Neural progenitor cell (in vitro differentiated cells): ENCODE data around the gene SLCO4A1. TPM values are rescaled to one million over a fixed set of nuclear protein-coding genes. Genes with fewer than 3 reads are reported as not detected.
A peak's percentile ranks its signal among the peaks of the same experiment; 100 is the strongest.

Experiments used
- DNase-seq: peaks from one replicate; pipeline ENCODE4 v3.0.0-alpha.2; 2016; ENCODE audit warnings: low spot score
- H2AFZ ChIP-seq: fragments of 200-600 bp; sonication (generic); replicated peaks from 2 replicates; pipeline ENCODE4 v1.6.1; 2016; ENCODE audit warnings: antibody characterized with exemption
- H3F3A ChIP-seq: fragments of 200-600 bp; sonication (generic); 2 replicates; pipeline ENCODE4 v1.6.1; 2016; ENCODE audit warnings: antibody characterized with exemption, low read depth
- H3K27ac ChIP-seq: fragments of 200-600 bp; sonication (generic); 2 replicates; pipeline ENCODE4 v1.5.1; 2016; ENCODE audit warnings: mild to moderate bottlenecking
- H3K27me3 ChIP-seq: fragments of 200-600 bp; sonication (generic); 2 replicates; pipeline ENCODE4 v1.6.1; 2016; ENCODE audit warnings: mild to moderate bottlenecking, moderate library complexity
- H3K36me3 ChIP-seq: fragments of 200-600 bp; sonication (generic); 2 replicates; pipeline ENCODE4 v1.5.1; 2016
- H3K4me1 ChIP-seq: fragments of 200-600 bp; sonication (generic); 2 replicates; pipeline ENCODE4 v1.6.1; 2016; ENCODE audit warnings: mixed run types
- H3K4me2 ChIP-seq: fragments of 200-600 bp; sonication (generic); 2 replicates; pipeline ENCODE4 v1.6.1; 2016
- H3K4me3 ChIP-seq: fragments of 200-600 bp; sonication (generic); 2 replicates; pipeline ENCODE4 v1.5.1; 2016
- H3K79me2 ChIP-seq: fragments of 200-600 bp; sonication (generic); 2 replicates; pipeline ENCODE4 v1.6.1; 2016; ENCODE audit warnings: low read depth
- H3K9ac ChIP-seq: fragments of 200-600 bp; sonication (generic); 2 replicates; pipeline ENCODE4 v1.6.1; 2016
- H3K9me3 ChIP-seq: fragments of 200-600 bp; sonication (generic); 2 replicates; pipeline ENCODE4 v1.5.1; 2016; ENCODE audit warnings: low read depth
- H4K20me1 ChIP-seq: fragments of 200-600 bp; sonication (generic); 2 replicates; pipeline ENCODE4 v1.6.1; 2016; ENCODE audit warnings: low read depth
- H3K27ac Mint-ChIP-seq: 3 replicates; pipeline ENCODE4 v1.8.0; 2021; ENCODE audit warnings: mixed read lengths
- H3K27me3 Mint-ChIP-seq: 2 replicates; pipeline ENCODE4 v1.8.0; 2022; ENCODE audit warnings: low read depth, mild to moderate bottlenecking, inconsistent platforms, moderate library complexity, mixed read lengths; ENCODE audit not compliant: insufficient read depth
- H3K36me3 Mint-ChIP-seq: 3 replicates; pipeline ENCODE4 v1.8.0; 2021; ENCODE audit warnings: mixed read lengths
- H3K4me1 Mint-ChIP-seq: 3 replicates; pipeline ENCODE4 v1.8.0; 2021; ENCODE audit warnings: mixed read lengths
- H3K4me3 Mint-ChIP-seq: 3 replicates; pipeline ENCODE4 v1.8.0; 2021; ENCODE audit warnings: mild to moderate bottlenecking, moderate library complexity, mixed read lengths
- H3K9me3 Mint-ChIP-seq: 3 replicates; pipeline ENCODE4 v1.8.0; 2020; ENCODE audit warnings: mixed read lengths
- EZH2 ChIP-seq: fragments of 200-600 bp; sonication (generic); IDR thresholded peaks from 2 replicates; pipeline ENCODE4 v1.6.1; 2017; ENCODE audit warnings: antibody characterized with exemption, mild to moderate bottlenecking, moderate library complexity
- EZH2phosphoT487 ChIP-seq: fragments of 200-600 bp; sonication (generic); IDR thresholded peaks from 2 replicates; pipeline ENCODE4 v1.6.1; 2017; ENCODE audit warnings: antibody characterized with exemption
- total RNA-seq: library from RNA; depleted of rRNA; stranded (reverse); fragments of >200 nt; gene quantifications from 2 replicates; pipeline ENCODE4 v1.2.3, GENCODE V29; 2015; ENCODE audit warnings: low replicate concordance
- TF ChIP-seq, protein P1 (sequence below): fragments of 200-600 bp; sonication (generic); IDR thresholded peaks from 2 replicates; pipeline ENCODE4 v1.5.1; 2017; ENCODE audit warnings: antibody characterized with exemption, mild to moderate bottlenecking

Gene SLCO4A1
- total RNA-seq, 1 donor from 2014 or later: 0.88 TPM

GRCh38 chr20:62716198-62716940 is 74.1 kb downstream of the SLCO4A1 start:
- no peaks in the 10 kb centered on the region for H3F3A ChIP-seq
- H3K4me1 Mint-ChIP-seq: peaks cover 16% of the 10 kb centered on the region
- H3K27me3 ChIP-seq: peaks cover 43% of the 10 kb centered on the region
- no peak overlapping the region for H3K4me3 ChIP-seq
- H3K4me2 ChIP-seq: no peak overlapping the region
- H3K9me3 Mint-ChIP-seq: peaks cover 13% of the 10 kb centered on the region
- peak overlapping the region; percentile 72 for H3K27ac Mint-ChIP-seq
- H3K27ac ChIP-seq: no peak overlapping the region
- no peak overlapping the region for H3K9ac ChIP-seq
- no peaks in the 10 kb centered on the region for H3K36me3 ChIP-seq
- H3K79me2 ChIP-seq: no peaks in the 10 kb centered on the region
- no peaks in the 10 kb centered on the region for H4K20me1 ChIP-seq
- DNase-seq: no peak
- H2AFZ ChIP-seq: no peak overlapping the region
- H3K4me1 ChIP-seq: no peaks in the 10 kb centered on the region
- peaks cover 22% of the 10 kb centered on the region for H3K27me3 Mint-ChIP-seq
- H3K4me3 Mint-ChIP-seq: no peak overlapping the region
- H3K36me3 Mint-ChIP-seq: no peaks in the 10 kb centered on the region
- peaks cover 8% of the 10 kb centered on the region for H3K9me3 ChIP-seq
- TF ChIP-seq EZH2phosphoT487: no peak
- TF ChIP-seq EZH2: no peak
- TF ChIP-seq, protein P1, sequence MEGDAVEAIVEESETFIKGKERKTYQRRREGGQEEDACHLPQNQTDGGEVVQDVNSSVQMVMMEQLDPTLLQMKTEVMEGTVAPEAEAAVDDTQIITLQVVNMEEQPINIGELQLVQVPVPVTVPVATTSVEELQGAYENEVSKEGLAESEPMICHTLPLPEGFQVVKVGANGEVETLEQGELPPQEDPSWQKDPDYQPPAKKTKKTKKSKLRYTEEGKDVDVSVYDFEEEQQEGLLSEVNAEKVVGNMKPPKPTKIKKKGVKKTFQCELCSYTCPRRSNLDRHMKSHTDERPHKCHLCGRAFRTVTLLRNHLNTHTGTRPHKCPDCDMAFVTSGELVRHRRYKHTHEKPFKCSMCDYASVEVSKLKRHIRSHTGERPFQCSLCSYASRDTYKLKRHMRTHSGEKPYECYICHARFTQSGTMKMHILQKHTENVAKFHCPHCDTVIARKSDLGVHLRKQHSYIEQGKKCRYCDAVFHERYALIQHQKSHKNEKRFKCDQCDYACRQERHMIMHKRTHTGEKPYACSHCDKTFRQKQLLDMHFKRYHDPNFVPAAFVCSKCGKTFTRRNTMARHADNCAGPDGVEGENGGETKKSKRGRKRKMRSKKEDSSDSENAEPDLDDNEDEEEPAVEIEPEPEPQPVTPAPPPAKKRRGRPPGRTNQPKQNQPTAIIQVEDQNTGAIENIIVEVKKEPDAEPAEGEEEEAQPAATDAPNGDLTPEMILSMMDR: no peak

DNA sequence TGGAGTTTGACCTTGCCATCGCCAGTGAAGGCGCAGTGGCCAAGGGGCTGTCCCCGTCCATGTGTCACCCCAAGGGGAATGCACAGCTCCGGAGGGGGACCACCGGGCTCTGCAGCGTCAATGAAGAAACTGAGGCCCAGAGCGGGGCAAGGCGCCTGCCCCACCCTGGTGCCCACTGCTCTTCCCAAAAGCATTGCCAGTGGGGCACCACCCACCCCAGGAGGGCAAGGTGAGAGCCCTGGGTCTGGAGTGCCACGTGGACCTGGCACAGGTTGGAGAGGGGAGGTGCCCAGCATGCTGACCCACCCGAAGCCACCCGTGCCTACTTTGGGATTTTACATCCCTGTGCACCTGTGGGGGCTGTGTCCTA is 74.6 kb downstream of the SLCO4A1 start:
- Histone ChIP-seq H3F3A (no peaks in the 10 kb centered on the region), H3K79me2 (no peaks in the 10 kb centered on the region), H3K4me2 (no peak overlapping the region), H2AFZ (no peak overlapping the region), H4K20me1 (no peaks in the 10 kb centered on the region), H3K9me3 (peaks cover 8% of the 10 kb centered on the region), H3K36me3 (no peaks in the 10 kb centered on the region), H3K4me3 (no peak overlapping the region), H3K4me1 (no peaks in the 10 kb centered on the region), H3K27ac (no peak overlapping the region), H3K9ac (no peak overlapping the region), H3K27me3 (peaks cover 38% of the 10 kb centered on the region)
- Mint-ChIP-seq H3K4me1 (peaks cover 16% of the 10 kb centered on the region), H3K27me3 (peaks cover 22% of the 10 kb centered on the region), H3K9me3 (peaks cover 18% of the 10 kb centered on the region), H3K36me3 (no peaks in the 10 kb centered on the region), H3K4me3 (no peak overlapping the region), H3K27ac (no peak overlapping the region)
- no peak for TF ChIP-seq EZH2phosphoT487
- TF ChIP-seq EZH2: no peak
- TF ChIP-seq, protein P1: no peak
- no peak for DNase-seq

DNA sequence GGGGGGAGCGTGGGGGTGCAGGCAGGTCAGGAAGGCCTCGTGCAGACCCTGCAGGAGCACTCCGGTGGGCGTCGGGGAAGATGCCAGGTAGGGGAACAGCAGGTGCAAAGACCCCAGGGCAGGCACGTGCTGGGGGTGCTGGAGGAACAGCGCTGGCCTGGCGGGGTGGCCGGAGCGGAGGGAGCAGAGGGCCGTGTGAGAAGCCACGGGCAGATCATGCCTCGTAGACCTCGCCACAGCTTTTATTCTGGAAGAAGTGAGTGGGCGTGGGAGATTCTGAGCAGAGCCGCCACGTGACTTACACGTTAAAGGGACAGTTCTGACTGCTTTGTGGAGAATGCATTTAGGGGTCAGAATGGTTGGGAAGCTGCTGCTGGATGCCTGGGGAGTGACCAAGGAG is 75.6 kb downstream of the SLCO4A1 start:
- H3K4me3 ChIP-seq: no peak overlapping the region
- H3K27ac ChIP-seq: no peak overlapping the region
- no peak overlapping the region for H3K4me3 Mint-ChIP-seq
- peaks cover 22% of the 10 kb centered on the region for H3K27me3 Mint-ChIP-seq
- H3K9ac ChIP-seq: no peak overlapping the region
- peaks cover 15% of the 10 kb centered on the region for H3K4me1 Mint-ChIP-seq
- H3K4me2 ChIP-seq: no peak overlapping the region
- H3K36me3 ChIP-seq: no peaks in the 10 kb centered on the region
- no peaks in the 10 kb centered on the region for H3F3A ChIP-seq
- H3K27me3 ChIP-seq: peaks cover 28% of the 10 kb centered on the region
- H3K79me2 ChIP-seq: no peaks in the 10 kb centered on the region
- no peak overlapping the region for H3K27ac Mint-ChIP-seq
- H3K36me3 Mint-ChIP-seq: no peaks in the 10 kb centered on the region
- DNase-seq: no peak
- no peaks in the 10 kb centered on the region for H3K4me1 ChIP-seq
- no peak for TF ChIP-seq EZH2
- TF ChIP-seq, protein P1: no peak
- TF ChIP-seq EZH2phosphoT487: no peak
- peaks cover 8% of the 10 kb centered on the region for H3K9me3 ChIP-seq
- H2AFZ ChIP-seq: no peak overlapping the region
- H4K20me1 ChIP-seq: no peaks in the 10 kb centered on the region
- H3K9me3 Mint-ChIP-seq: peaks cover 21% of the 10 kb centered on the region
